ENCODE measurements around the gene SLC9A5. TPM values are rescaled to one million over a fixed set of nuclear protein-coding genes. Genes with fewer than 3 reads are reported as not detected.

The SLC9A5 gene, protein sequence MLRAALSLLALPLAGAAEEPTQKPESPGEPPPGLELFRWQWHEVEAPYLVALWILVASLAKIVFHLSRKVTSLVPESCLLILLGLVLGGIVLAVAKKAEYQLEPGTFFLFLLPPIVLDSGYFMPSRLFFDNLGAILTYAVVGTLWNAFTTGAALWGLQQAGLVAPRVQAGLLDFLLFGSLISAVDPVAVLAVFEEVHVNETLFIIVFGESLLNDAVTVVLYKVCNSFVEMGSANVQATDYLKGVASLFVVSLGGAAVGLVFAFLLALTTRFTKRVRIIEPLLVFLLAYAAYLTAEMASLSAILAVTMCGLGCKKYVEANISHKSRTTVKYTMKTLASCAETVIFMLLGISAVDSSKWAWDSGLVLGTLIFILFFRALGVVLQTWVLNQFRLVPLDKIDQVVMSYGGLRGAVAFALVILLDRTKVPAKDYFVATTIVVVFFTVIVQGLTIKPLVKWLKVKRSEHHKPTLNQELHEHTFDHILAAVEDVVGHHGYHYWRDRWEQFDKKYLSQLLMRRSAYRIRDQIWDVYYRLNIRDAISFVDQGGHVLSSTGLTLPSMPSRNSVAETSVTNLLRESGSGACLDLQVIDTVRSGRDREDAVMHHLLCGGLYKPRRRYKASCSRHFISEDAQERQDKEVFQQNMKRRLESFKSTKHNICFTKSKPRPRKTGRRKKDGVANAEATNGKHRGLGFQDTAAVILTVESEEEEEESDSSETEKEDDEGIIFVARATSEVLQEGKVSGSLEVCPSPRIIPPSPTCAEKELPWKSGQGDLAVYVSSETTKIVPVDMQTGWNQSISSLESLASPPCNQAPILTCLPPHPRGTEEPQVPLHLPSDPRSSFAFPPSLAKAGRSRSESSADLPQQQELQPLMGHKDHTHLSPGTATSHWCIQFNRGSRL
- total RNA-seq = 0.86 and 1.0 TPM in 2 replicates

DNA sequence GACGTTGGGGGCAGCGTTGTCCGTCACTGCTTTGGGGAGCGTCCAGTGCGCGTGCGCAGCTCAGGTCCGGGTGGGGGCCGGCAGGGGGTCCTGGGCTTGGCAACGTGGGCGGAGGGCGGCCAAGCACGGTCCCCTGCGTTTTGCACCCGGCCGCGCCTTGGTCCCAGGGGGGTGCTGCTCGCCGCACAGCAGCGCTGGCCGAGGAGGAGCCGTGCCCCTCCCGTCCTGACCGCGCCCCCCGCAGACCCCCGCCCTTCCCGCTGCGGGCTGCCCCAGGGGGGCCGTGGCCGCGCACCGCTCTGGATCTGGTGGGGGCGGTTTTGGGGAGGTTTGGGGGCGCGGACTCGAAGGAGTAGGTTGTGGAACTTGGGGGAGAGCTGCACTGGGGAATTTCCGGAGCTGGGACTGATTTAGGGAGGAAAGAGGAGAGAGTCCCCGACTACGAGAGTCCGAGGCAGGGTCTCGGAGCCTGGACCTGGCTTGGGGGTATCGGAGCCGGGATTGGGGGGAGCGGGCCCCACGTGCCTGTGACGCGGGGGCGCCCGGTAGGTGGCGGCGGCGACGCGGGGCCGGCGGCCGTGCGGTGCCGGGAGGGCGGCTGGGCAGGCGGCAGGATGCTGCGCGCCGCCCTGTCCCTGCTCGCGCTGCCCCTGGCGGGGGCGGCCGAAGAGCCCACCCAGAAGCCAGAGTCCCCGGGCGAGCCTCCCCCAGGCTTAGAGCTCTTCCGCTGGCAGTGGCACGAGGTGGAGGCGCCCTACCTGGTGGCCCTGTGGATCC, at the start of gene SLC9A5:
TSS of gene SLC9A5 (plus strand) at position 579 of the 777 bp plus-strand sequence. CDS start at position 615, 36 bp downstream.

DNA sequence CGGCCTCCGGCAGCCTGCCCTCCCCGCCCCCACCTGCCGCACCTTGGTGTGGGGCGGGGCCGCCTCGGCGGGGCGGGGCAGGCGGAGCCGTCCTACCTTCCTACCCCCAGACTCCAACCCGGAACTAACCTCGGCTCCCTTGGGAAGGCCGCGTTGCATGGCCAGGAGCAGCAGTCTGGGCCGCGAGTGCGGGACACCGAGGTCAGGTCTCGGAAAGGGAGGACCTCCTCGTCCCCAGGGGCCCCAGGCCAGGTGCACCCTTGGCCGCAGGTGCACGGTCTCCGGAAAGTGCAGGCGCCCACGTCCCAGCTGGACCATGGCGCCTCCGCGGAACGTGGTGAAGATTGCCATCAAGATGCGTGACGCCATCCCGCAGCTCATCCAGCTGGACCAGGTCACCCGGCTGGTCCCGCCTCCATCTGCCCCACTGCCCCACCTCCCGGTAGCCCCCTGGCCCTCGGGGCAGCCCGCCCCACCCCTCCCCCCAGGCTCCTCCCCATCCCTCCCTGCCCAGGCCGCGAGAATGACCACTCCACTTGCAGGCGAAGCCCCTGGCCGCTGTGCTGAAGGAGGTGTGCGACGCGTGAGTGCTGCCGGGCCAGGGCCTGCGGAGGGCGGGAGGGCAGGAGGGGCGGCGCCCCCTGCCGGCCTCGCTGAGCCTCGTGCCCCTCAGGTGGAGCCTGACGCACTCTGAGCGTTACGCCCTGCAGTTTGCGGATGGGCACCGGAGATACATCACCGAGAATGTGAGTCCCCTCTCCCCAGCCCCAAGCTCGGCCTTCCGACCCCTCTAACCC, 49.6 kb upstream of the SLC9A5 start, which contains the start of gene ELMO3:
TSS of gene ELMO3 (plus strand) at position 121 of the 797 bp plus-strand sequence. CDS start at position 317, 196 bp downstream.

DNA sequence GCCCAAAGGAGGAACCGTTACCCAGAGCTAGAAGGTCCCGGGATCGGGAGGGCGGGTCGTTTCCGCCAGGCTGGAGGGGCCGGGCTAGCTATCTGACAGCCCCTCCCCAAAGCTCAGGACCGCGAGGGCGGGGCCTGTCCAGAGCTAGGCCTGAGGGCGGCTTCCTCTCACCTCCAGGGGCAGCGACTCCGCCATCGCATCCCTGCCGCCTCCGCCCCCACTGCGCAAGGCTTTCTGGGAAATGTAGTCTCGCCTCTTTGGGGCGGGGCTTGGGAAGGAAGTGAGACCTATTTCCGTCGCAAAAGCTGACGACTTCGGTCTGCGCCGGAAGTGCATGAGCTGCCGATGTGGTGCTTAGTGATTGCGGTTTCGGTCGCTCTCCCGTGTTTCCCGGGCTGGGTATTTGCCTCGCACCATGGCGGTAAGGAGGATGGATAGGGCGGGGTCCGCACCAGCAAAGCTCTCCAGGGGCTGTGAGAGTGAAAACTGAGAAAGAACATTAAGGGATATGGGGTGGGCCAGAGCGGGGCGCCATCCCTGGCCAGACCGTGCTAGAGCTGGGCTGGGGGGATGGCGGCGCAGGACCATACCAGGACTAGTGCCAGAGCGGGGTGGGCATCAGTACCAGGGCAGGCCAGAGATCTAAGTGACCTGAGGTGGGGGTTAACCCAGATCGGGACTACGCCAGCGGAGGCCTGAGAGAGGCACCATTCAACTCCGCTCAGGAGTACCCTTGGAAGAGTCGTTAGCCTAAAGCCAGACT, 21.8 kb upstream of the SLC9A5 start, which contains the start of gene TMEM208:
TSS of gene TMEM208 (plus strand) at position 327 of the 763 bp plus-strand sequence. CDS start at position 416, 89 bp downstream.

DNA sequence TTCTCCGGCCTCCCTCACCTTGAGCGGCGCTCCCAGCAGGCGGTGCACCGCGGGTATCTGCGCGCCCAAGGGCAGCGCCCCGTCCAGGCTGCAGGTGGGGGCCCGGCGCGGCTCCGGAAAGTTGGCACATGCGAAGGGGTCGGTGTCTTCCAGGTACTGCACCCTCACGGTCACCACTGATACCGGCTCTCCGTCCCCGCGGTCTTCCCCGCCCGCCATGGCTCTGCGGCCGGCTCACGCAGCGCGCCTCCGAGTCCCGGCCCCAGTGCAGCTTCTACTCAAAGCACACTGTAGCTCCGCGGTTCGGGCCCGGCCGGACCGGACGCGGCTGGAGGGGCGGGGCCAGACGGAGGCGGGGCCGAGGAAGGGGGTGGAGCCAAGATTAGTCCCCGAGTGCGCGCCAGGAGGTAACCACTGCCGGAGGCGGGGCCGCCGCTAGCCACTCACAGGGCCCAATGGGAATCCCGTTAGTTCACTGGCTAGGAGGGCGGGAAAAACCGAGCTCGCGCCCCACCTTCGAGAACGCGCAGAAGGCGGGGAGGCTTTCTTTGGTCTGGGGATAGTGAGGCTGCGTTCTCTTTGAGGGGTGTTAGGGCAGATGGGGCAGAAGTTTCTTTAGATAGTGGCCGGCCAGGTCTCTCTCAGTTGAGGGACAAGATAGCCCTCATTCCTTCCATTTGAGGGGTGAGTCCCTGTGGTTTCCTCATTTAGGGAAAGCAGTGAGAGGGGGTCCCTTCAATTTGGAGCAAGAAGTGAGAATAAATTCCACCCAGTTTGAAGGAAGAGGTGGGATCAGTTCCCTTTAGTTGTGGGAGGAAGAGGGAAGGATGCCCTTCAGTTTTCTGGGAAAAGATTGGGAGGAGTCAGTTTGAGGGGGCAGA, 1.3 kb upstream of the SLC9A5 start, which contains the start of gene FHOD1:
TSS of gene FHOD1 (minus strand) at position 290 of the 881 bp plus-strand sequence. CDS start at position 219, 71 bp downstream.

DNA sequence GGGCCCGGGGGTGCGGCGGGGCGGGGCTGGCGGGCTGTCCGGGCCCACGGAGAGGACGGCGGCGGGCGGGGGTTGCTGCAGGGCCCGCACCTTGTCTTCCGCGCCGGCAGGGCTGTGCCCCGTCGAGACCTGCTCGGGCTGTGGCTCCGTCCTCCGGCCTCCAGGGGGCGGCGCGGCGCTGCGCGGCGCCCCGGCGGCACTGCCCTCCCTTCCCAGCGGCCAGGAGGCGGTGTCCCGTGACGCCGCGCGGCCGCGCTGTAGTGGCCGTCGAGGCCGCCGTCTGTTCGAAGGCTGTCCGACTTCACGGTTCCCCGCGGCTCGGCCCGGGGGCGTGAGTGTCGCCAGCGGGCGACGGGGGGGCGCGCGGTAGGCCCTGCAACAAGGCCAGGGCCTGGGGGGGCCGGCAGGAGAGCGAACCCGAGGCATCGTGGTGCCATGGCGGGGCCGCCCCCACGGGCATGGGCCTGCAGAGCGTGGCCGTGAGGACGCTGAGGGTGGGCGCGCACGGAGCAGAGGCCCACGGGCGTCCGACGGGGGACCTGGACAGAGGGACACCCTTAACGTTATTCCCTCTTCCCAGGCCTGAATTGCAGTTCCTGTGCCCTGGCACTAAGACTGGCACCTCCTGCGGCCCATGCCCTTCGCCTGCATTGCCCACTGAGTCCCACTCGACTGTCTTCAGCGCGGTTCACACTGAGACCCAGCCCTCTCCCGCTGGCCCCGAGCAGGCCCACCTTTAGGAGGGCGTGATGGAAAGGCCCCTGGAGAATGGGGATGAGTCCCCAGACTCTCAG, 30.7 kb downstream of the SLC9A5 start, which contains the start of gene PLEKHG4:
TSS of gene PLEKHG4 (plus strand) at position 237 of the 794 bp plus-strand sequence. CDS start at position 750, 513 bp downstream.

Small RNA genes within 50 kb of the gene (small RNA-seq; reads per million reads assigned to genes)
- gene MIR328 = 0.65 reads per million, percentile 22 among the genes with 10 or more reads in this experiment

Other genes with a start within 250 kb of the SLC9A5 start
- 95.6 and 99.8 TPM in 2 replicates for gene CBFB, start 219.8 kb upstream of the SLC9A5 start, total RNA-seq
- 19.1 and 20.8 TPM in 2 replicates for gene PHAF1, start 139.0 kb upstream of the SLC9A5 start, total RNA-seq
- 45.9 and 50.6 TPM in 2 replicates for gene B3GNT9, start 98.0 kb upstream of the SLC9A5 start, total RNA-seq
- 12.2 and 13.5 TPM in 2 replicates for gene TRADD, start 89.1 kb upstream of the SLC9A5 start, total RNA-seq
- gene FBXL8, start 89.0 kb upstream of the SLC9A5 start, total RNA-seq = 11.2 and 12.7 TPM in 2 replicates
- gene HSF4, start 84.2 kb upstream of the SLC9A5 start, total RNA-seq = 3.0 and 4.4 TPM in 2 replicates
- 14.6 and 14.9 TPM in 2 replicates for gene NOL3, start 78.4 kb upstream of the SLC9A5 start, total RNA-seq
- gene MATCAP1, start 65.0 kb upstream of the SLC9A5 start, total RNA-seq = 3.7 and 4.2 TPM in 2 replicates
- not detected in 2 replicates for gene EXOC3L1, start 58.8 kb upstream of the SLC9A5 start, total RNA-seq
- 38.9 and 43.9 TPM in 2 replicates for gene E2F4, start 56.8 kb upstream of the SLC9A5 start, total RNA-seq
- gene ELMO3, start 49.8 kb upstream of the SLC9A5 start, total RNA-seq = 0.11 and 0.13 TPM in 2 replicates
- 28.1 and 35.4 TPM in 2 replicates for gene TMEM208, start 21.8 kb upstream of the SLC9A5 start, total RNA-seq
- 7.8 and 9.0 TPM in 2 replicates for gene FHOD1, start 1.5 kb upstream of the SLC9A5 start, total RNA-seq
- 18.0 and 19.1 TPM in 2 replicates for gene PLEKHG4, start 30.6 kb downstream of the SLC9A5 start, total RNA-seq
- 0.11 TPM in 1 of 2 replicates, not detected in the other for gene KCTD19, start 77.8 kb downstream of the SLC9A5 start, total RNA-seq
- gene LRRC36, start 77.8 kb downstream of the SLC9A5 start, total RNA-seq = 0.43 TPM in 1 of 2 replicates, not detected in the other
- gene TPPP3, start 144.5 kb downstream of the SLC9A5 start, total RNA-seq = 0.22 and 0.52 TPM in 2 replicates
- gene ZDHHC1, start 167.5 kb downstream of the SLC9A5 start, total RNA-seq = 7.5 and 9.1 TPM in 2 replicates
- gene HSD11B2, start 182.1 kb downstream of the SLC9A5 start, total RNA-seq = 0.11 TPM in 1 of 2 replicates, not detected in the other
- gene ATP6V0D1, start 232.2 kb downstream of the SLC9A5 start, total RNA-seq = 86.0 and 99.0 TPM in 2 replicates
- not detected in 2 replicates for gene AGRP, start 234.6 kb downstream of the SLC9A5 start, total RNA-seq